SK-N-SH (cell line): ENCODE measurements around the gene PTCH2. TPM values are rescaled to one million over a fixed set of nuclear protein-coding genes. Genes with fewer than 3 reads are reported as not detected.

Experiments
- CTCF ChIA-PET: fragments of 300-600, 350-600 bp; formaldehyde crosslinking; extraction: SDS; loops from one replicate; lab custom pipeline; 2021; lab: Yijun Ruan, JAX
- POLR2A ChIA-PET: fragments of 350-600 bp; sonication (Branson Sonifier 250); formaldehyde crosslinking; extraction: SDS; loops from one replicate; lab custom pipeline; 2020; ENCODE audit warnings: antibody characterized with exemption, inconsistent platforms; lab: Yijun Ruan, JAX
- DNase-seq: peaks from one replicate; pipeline ENCODE4 v3.0.0; 2012
- H2AFZ ChIP-seq: fragments of 200-600 bp; sonication (generic); 2 replicates; pipeline ENCODE4 v1.8.1; 2016; ENCODE audit warnings: antibody characterized with exemption, mild to moderate bottlenecking, low read depth
- H3F3A ChIP-seq: fragments of 200-600 bp; sonication (generic); replicated peaks from 2 replicates; pipeline ENCODE3; 2016; ENCODE audit warnings: antibody characterized with exemption, mild to moderate bottlenecking; ENCODE audit not compliant: insufficient read depth
- H3K27ac ChIP-seq, 2 experiments: fragments of 200-500 bp in 1 of 2; fragments of 200-600 bp in 1 of 2; sonication (Bioruptor generic) in 1 of 2; sonication (generic), shearing (Covaris generic) in 1 of 2; 2 replicates each; pipeline versions ENCODE4 v1.5.1 to v1.6.1; 2014 to 2016; ENCODE audit warnings: low read depth in 2 of 2, inconsistent platforms in 1 of 2, low read length in 1 of 2, mild to moderate bottlenecking in 1 of 2, mixed read lengths in 1 of 2
- H3K27me3 ChIP-seq: fragments of 200-600 bp; sonication (generic), shearing (Covaris generic); 2 replicates; pipeline ENCODE4 v1.6.1; 2016; ENCODE audit warnings: mixed run types; ENCODE audit not compliant: insufficient read depth
- H3K36me3 ChIP-seq, 2 experiments: fragments of 200-500 bp in 1 of 2; fragments of 200-600 bp in 1 of 2; sonication (Bioruptor generic) in 1 of 2; sonication (generic) in 1 of 2; replicated peaks in 1 of 2; 2 replicates each; pipeline versions ENCODE3 to v1.5.1; 2014 to 2016; ENCODE audit warnings: low read length in 1 of 2, mild to moderate bottlenecking in 1 of 2; ENCODE audit not compliant: insufficient read depth in 2 of 2, control insufficient read depth in 1 of 2
- H3K4me1 ChIP-seq, 2 experiments: fragments of 200-500 bp in 1 of 2; fragments of 200-600 bp in 1 of 2; sonication (Bioruptor generic) in 1 of 2; sonication (generic), shearing (Covaris generic) in 1 of 2; 2 replicates each; pipeline versions ENCODE4 v1.5.1 to v1.6.1; 2014 to 2016; ENCODE audit warnings: low read depth in 1 of 2, low read length in 1 of 2, mixed run types in 1 of 2; ENCODE audit not compliant: insufficient read depth in 2 of 2, control insufficient read depth in 1 of 2
- H3K4me2 ChIP-seq: fragments of 200-600 bp; sonication (generic), shearing (Covaris generic); 2 replicates; pipeline ENCODE4 v1.6.1; 2017; ENCODE audit warnings: mixed run types
- H3K4me3 ChIP-seq, 2 experiments: fragments of 200-500 bp in 1 of 2; fragments of 200-600 bp in 1 of 2; sonication (Bioruptor generic) in 1 of 2; sonication (generic), shearing (Covaris generic) in 1 of 2; 2 replicates each; pipeline versions ENCODE4 v1.5.1 to v1.8.1; 2014 to 2016; ENCODE audit warnings: low read depth in 2 of 2, inconsistent platforms in 1 of 2, low read length in 1 of 2, mild to moderate bottlenecking in 1 of 2, mixed read lengths in 1 of 2, moderate library complexity in 1 of 2
- H3K79me2 ChIP-seq: fragments of 200-600 bp; sonication (generic); 2 replicates; pipeline ENCODE4 v1.8.1; 2017; ENCODE audit warnings: mild to moderate bottlenecking; ENCODE audit not compliant: insufficient read depth
- H3K9ac ChIP-seq: fragments of 200-600 bp; sonication (generic); 2 replicates; pipeline ENCODE4 v1.6.1; 2017; ENCODE audit warnings: mixed run types
- H3K9me2 ChIP-seq: fragments of 200-600 bp; sonication (generic); 2 replicates; pipeline ENCODE4 v1.6.1; 2017; ENCODE audit warnings: mixed run types
- H3K9me3 ChIP-seq: fragments of 200-600 bp; sonication (generic); 2 replicates; pipeline ENCODE4 v1.6.1; 2017; ENCODE audit warnings: mixed run types, mild to moderate bottlenecking, moderate library complexity
- H4K20me1 ChIP-seq: fragments of 200-600 bp; sonication (generic); 2 replicates; pipeline ENCODE4 v1.6.1; 2017; ENCODE audit warnings: mild to moderate bottlenecking, mixed run types; ENCODE audit not compliant: insufficient read depth
- CTCF ChIP-seq: fragments of 200-600 bp; sonication (generic); IDR thresholded peaks from 2 replicates; pipeline ENCODE4 v1.6.1; 2017; ENCODE audit warnings: antibody characterized with exemption, mild to moderate bottlenecking, moderate library complexity
- ELF1 ChIP-seq: IDR thresholded peaks from 2 replicates; pipeline ENCODE4 v1.4.0; 2012
- EP300 ChIP-seq, 2 experiments: IDR thresholded peaks; 2 replicates each; pipeline versions ENCODE4 v1.4.0 to v1.6.1; 2012; ENCODE audit warnings: borderline replicate concordance in 1 of 2, low read depth in 1 of 2, low read length in 1 of 2
- EZH2phosphoT487 ChIP-seq: fragments of 200-600 bp; sonication (generic); IDR thresholded peaks from 2 replicates; pipeline ENCODE4 v1.6.1; 2017; ENCODE audit warnings: low read depth, mixed run types, mild to moderate bottlenecking, antibody characterized with exemption, moderate library complexity, borderline replicate concordance
- FOXM1 ChIP-seq: IDR thresholded peaks from 2 replicates; pipeline ENCODE4 v1.4.0; 2012; ENCODE audit warnings: low read depth, mild to moderate bottlenecking
- IRF3 ChIP-seq: fragments of 150-350 bp; IDR thresholded peaks from 2 replicates; pipeline ENCODE4 v1.6.1; 2016; ENCODE audit warnings: mild to moderate bottlenecking, low read depth, low read length
- JUND ChIP-seq: IDR thresholded peaks from 2 replicates; pipeline ENCODE4 v1.4.0; 2012
- MAX ChIP-seq: IDR thresholded peaks from 2 replicates; pipeline ENCODE4 v1.4.0; 2012; ENCODE audit warnings: low read depth
- MXI1 ChIP-seq: IDR thresholded peaks from 2 replicates; pipeline ENCODE4 v1.6.1; 2012; ENCODE audit warnings: mild to moderate bottlenecking, low read depth, low read length, improper control_type of control experiment
- NFIC ChIP-seq: IDR thresholded peaks from 2 replicates; pipeline ENCODE4 v1.4.0; 2012; ENCODE audit warnings: borderline replicate concordance
- PBX3 ChIP-seq: IDR thresholded peaks from 2 replicates; pipeline ENCODE4; 2012
- RAD21 ChIP-seq: IDR thresholded peaks from 2 replicates; pipeline ENCODE4 v1.6.1; 2012; ENCODE audit warnings: mild to moderate bottlenecking, low read length
- RCOR1 ChIP-seq: fragments of 150-350 bp; IDR thresholded peaks from 2 replicates; pipeline ENCODE4 v1.6.1; 2017; ENCODE audit warnings: antibody characterized with exemption, low read length
- REST ChIP-seq: IDR thresholded peaks from 2 replicates; pipeline ENCODE4 v1.6.1; 2012; ENCODE audit warnings: mild to moderate bottlenecking, low read depth, low read length, moderate library complexity
- RFX5 ChIP-seq: IDR thresholded peaks from 2 replicates; pipeline ENCODE4 v1.6.1; 2012; ENCODE audit warnings: mild to moderate bottlenecking, improper control_type of control experiment, low read length
- SMC3 ChIP-seq: IDR thresholded peaks from 2 replicates; pipeline ENCODE4 v1.6.1; 2012; ENCODE audit warnings: low read depth, low read length, improper control_type of control experiment
- TAF1 ChIP-seq: IDR thresholded peaks from 2 replicates; pipeline ENCODE4 v1.6.1; 2012; ENCODE audit warnings: low read depth, mild to moderate bottlenecking, low read length, moderate library complexity, borderline replicate concordance
- YY1 ChIP-seq: IDR thresholded peaks from 2 replicates; pipeline ENCODE4 v1.4.0; 2012; ENCODE audit warnings: low read depth, mild to moderate bottlenecking
- ZBTB33 ChIP-seq: IDR thresholded peaks from 2 replicates; pipeline ENCODE4 v1.4.0; 2012; ENCODE audit warnings: low read depth, borderline replicate concordance
- WGBS: methylation state at CpG from one replicate; pipeline ENCODE4 v1.1.6; 2017; ENCODE audit warnings: low lambda C conversion rate; 5-methylcytosine and 5-hydroxymethylcytosine counted together
- polyA plus RNA-seq, 3 experiments: library from polyadenylated mRNA; depleted of rRNA; stranded (reverse); fragments of >200 nt; gene quantifications; 2 replicates each; pipeline ENCODE4 v1.2.3, GENCODE V29; 2012

PTCH2 gene
- polyA plus RNA-seq, 1 of the 3 experiments (the other 2 are of a cell fraction) = 1.2 TPM

GRCh38 chr1:44890007-44890406, 47.0 kb upstream of the PTCH2 start (continued):
- TF ChIP-seq PBX3 = no peak
- no peak for TF ChIP-seq RFX5
- TF ChIP-seq EZH2phosphoT487 = no peak
- TF ChIP-seq TAF1 = no peak
- TF ChIP-seq YY1 = no peak
- TF ChIP-seq ELF1 = no peak
- no peak for TF ChIP-seq RAD21
- TF ChIP-seq MAX = no peak
- no peak for TF ChIP-seq FOXM1
- TF ChIP-seq MXI1 = no peak
- no peak for TF ChIP-seq JUND
- no peak for TF ChIP-seq CTCF
- TF ChIP-seq, all 33 proteins: peak for 0

GRCh38 chr1:44885406-44885805, 42.4 kb upstream of the PTCH2 start:
- no peak overlapping the region for H3K9ac ChIP-seq
- WGBS = 96% methylated on average over 6 of the region's 6 CpGs
- peaks cover 2 to 28% of the 10 kb centered on the region in 2 experiments for H3K36me3 ChIP-seq
- H3K4me1 ChIP-seq = no peaks in the 10 kb centered on the region; a peak in 1 of 4 replicates
- H3K9me2 ChIP-seq = no peaks in the 10 kb centered on the region
- ChIA-PET POLR2A (no interaction called here), CTCF (interaction anchor here (0.7 to 1.5 kb wide), 2 partner anchors 13 to 62 kb away, joined by 3 to 4 read pairs; no protein-coding TSS in a partner anchor)
- no peaks in the 10 kb centered on the region for H3F3A ChIP-seq
- no peak overlapping the region for H3K4me2 ChIP-seq
- no peaks in the 10 kb centered on the region for H3K27me3 ChIP-seq
- H3K79me2 ChIP-seq = no peaks in the 10 kb centered on the region
- DNase-seq = no peak
- H2AFZ ChIP-seq = no peak overlapping the region
- H3K9me3 ChIP-seq = no peaks in the 10 kb centered on the region
- no peak overlapping the region for H3K4me3 ChIP-seq
- no peak overlapping the region for H3K27ac ChIP-seq
- no peaks in the 10 kb centered on the region for H4K20me1 ChIP-seq
- TF ChIP-seq IRF3 = no peak
- no peak for TF ChIP-seq NFIC
- no peak for TF ChIP-seq CTCF
- no peak for TF ChIP-seq ZBTB33
- TF ChIP-seq SMC3 = no peak
- TF ChIP-seq RAD21 = no peak
- TF ChIP-seq REST = no peak
- no peak for TF ChIP-seq RCOR1
- no peak for TF ChIP-seq EP300 (IDR thresholded peaks at IDR 0.05; ENCODE audit: borderline replicate concordance in 1 of 2, low read depth in 1 of 2, low read length in 1 of 2)
